CD4-positive, CD25-positive, alpha-beta regulatory T cell (primary cell): ENCODE results near the gene SLC35B2. TPM values are rescaled to one million over a fixed set of nuclear protein-coding genes. Genes with fewer than 3 reads are reported as not detected.

Experiments used
- ATAC-seq, 2 donors: fragments of 150-1000 bp; cut with Tn5 transposase; one replicate each; pipeline ENCODE4 v1.10.0; 2021; ENCODE audit warnings: low read depth in 2 of 2, moderate number of reproducible peaks in 2 of 2, moderate library complexity in 1 of 2
- DNase-seq, 3 donors: peaks; one replicate each; pipeline versions ENCODE4 v3.0.0 to v3.0.0-alpha.2; 2012 to 2022; ENCODE audit warnings: mixed read lengths in 1 of 3
- H3K27ac ChIP-seq: one replicate; pipeline ENCODE4 v1.7.0; 2013; ENCODE audit warnings: mild to moderate bottlenecking, low read length; ENCODE audit not compliant: insufficient read depth, poor library complexity, severe bottlenecking
- H3K27me3 ChIP-seq: one replicate; pipeline ENCODE4 v1.7.0; 2013; ENCODE audit warnings: low read length; ENCODE audit not compliant: control insufficient read depth, insufficient read depth
- H3K36me3 ChIP-seq: one replicate; pipeline ENCODE4 v1.7.0; 2013; ENCODE audit warnings: mild to moderate bottlenecking, low read length, moderate library complexity; ENCODE audit not compliant: control insufficient read depth, insufficient read depth
- H3K4me1 ChIP-seq: 2 replicates; pipeline ENCODE4 v1.7.0; 2013; ENCODE audit warnings: mild to moderate bottlenecking, low read length; ENCODE audit not compliant: insufficient read depth, control insufficient read depth, poor library complexity, severe bottlenecking
- H3K4me3 ChIP-seq: one replicate; pipeline ENCODE4 v1.7.0; 2013; ENCODE audit warnings: low read depth, mild to moderate bottlenecking, low read length, moderate library complexity
- H3K9me3 ChIP-seq, 2 experiments: 1 replicate in 1 of 2; 2 replicates in 1 of 2; pipeline ENCODE4 v1.7.0; 2013; ENCODE audit warnings: low read length in 2 of 2, mild to moderate bottlenecking in 1 of 2, moderate library complexity in 1 of 2; ENCODE audit not compliant: control insufficient read depth in 2 of 2
- H3K27ac Mint-ChIP-seq, 3 donors: one replicate each; pipeline ENCODE4 v1.8.0; 2020 to 2022; ENCODE audit warnings: mild to moderate bottlenecking in 3 of 3, mixed read lengths in 3 of 3, moderate library complexity in 2 of 3
- H3K27me3 Mint-ChIP-seq: one replicate; pipeline ENCODE4 v1.8.0; 2022; ENCODE audit warnings: mild to moderate bottlenecking, mixed read lengths
- H3K36me3 Mint-ChIP-seq: one replicate; pipeline ENCODE4 v1.8.0; 2020; ENCODE audit warnings: mixed read lengths
- H3K4me1 Mint-ChIP-seq, 4 donors: one replicate each; pipeline ENCODE4 v1.8.0; 2020 to 2022; ENCODE audit warnings: mixed read lengths in 4 of 4, mild to moderate bottlenecking in 1 of 4
- H3K4me3 Mint-ChIP-seq, 4 donors: one replicate each; pipeline ENCODE4 v1.8.0; 2020 to 2022; ENCODE audit warnings: mild to moderate bottlenecking in 4 of 4, mixed read lengths in 4 of 4, moderate library complexity in 3 of 4
- H3K9me3 Mint-ChIP-seq, 7 donors: one replicate each; pipeline ENCODE4 v1.8.0; 2020 to 2022; ENCODE audit warnings: mixed read lengths in 7 of 7, mild to moderate bottlenecking in 3 of 7, moderate library complexity in 2 of 7
- polyA plus RNA-seq, 4 donors: library from polyadenylated mRNA; unstranded; fragments of 300-500 nt; fragmentation: Illumina TruSeq; gene quantifications; one replicate each; pipeline ENCODE4 v1.2.3, GENCODE V29; 2021
- total RNA-seq: library from RNA; stranded (reverse); gene quantifications from one replicate; pipeline ENCODE4 v1.2.3, GENCODE V29; 2022

The SLC35B2 gene
- total and polyA plus RNA-seq, 5 donors from 2014 or later = 14.8 to 42.4 (median 34.2) TPM

GRCh38 chr6:44264154-44265006 is 7.1 kb upstream of the SLC35B2 start:
- Mint-ChIP-seq H3K27me3 (peaks cover 21% of the 10 kb centered on the region), H3K9me3 (no peaks in the 10 kb centered on the region), H3K4me3 (peak overlapping the region; percentile 90 to 98 (median 94)), H3K4me1 (peaks cover 4 to 57% (median 39%) of the 10 kb centered on the region in 4 donors), H3K36me3 (peaks cover 5% of the 10 kb centered on the region), H3K27ac (peak overlapping the region; percentile 93 to 97 (median 95))
- peak overlapping the region; percentile 94 for H3K27ac ChIP-seq
- peak; percentile 25 to 26 for ATAC-seq
- peaks cover 8% of the 10 kb centered on the region for H3K27me3 ChIP-seq
- peak overlapping the region; percentile 91 for H3K4me3 ChIP-seq
- DNase-seq = peak in 1 of 3 donors; percentile 69
- peaks cover 14% of the 10 kb centered on the region for H3K36me3 ChIP-seq
- peaks cover 39% of the 10 kb centered on the region for H3K4me1 ChIP-seq
- H3K9me3 ChIP-seq = no peaks in the 10 kb centered on the region

DNA sequence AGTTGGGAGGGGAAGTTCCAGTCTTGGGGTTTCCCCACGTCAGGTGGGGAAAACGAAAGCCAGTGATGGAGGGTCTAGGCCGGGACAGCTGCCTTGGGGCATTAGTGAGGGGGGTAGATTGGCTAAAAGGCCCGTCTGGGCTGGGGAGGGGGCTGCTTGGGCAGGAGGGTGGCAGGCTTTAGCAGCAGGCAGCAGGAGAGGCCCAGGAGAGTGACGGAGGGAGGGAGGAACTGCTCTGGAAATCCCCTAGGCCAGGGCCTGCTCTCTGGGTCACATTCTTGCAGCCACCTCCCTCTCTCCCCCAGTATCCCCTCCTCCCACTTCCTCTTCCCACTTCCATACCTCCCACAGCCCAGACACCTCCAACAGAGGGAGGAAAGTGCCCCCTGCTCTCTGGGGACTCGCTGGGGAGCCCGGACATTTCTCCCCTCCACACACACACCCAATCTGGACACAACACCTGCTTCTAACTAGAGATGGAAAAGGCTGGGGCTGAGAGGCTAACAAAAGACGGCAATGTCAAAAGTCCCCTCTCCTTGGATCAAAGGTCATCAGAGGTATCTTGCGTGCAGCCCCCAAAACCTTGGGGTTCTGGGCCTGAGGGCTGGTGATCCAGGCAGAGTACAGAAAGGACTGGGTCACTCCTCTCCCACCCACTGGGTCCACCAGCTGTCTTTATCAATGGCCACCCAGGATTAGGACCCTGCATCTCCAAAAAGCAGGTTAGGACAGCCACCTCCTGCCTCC is 6.2 kb upstream of the SLC35B2 start:
- Mint-ChIP-seq H3K27ac (peak overlapping the region; percentile 93 to 97 (median 97)), H3K27me3 (peaks cover 13% of the 10 kb centered on the region), H3K4me1 (peaks cover 4 to 58% (median 35%) of the 10 kb centered on the region in 4 donors), H3K4me3 (peak overlapping the region; percentile 90 to 98 (median 94)), H3K9me3 (no peaks in the 10 kb centered on the region), H3K36me3 (peaks cover 5% of the 10 kb centered on the region)
- H3K4me3 ChIP-seq = peak overlapping the region; percentile 91
- H3K4me1 ChIP-seq = peaks cover 39% of the 10 kb centered on the region
- peak overlapping the region; percentile 94 for H3K27ac ChIP-seq
- no peaks in the 10 kb centered on the region for H3K27me3 ChIP-seq
- DNase-seq (peak in 1 of 3 donors; percentile 49), ATAC-seq (peak; percentile 1 to 7)
- H3K36me3 ChIP-seq = peaks cover 20% of the 10 kb centered on the region
- H3K9me3 ChIP-seq = no peaks in the 10 kb centered on the region

DNA sequence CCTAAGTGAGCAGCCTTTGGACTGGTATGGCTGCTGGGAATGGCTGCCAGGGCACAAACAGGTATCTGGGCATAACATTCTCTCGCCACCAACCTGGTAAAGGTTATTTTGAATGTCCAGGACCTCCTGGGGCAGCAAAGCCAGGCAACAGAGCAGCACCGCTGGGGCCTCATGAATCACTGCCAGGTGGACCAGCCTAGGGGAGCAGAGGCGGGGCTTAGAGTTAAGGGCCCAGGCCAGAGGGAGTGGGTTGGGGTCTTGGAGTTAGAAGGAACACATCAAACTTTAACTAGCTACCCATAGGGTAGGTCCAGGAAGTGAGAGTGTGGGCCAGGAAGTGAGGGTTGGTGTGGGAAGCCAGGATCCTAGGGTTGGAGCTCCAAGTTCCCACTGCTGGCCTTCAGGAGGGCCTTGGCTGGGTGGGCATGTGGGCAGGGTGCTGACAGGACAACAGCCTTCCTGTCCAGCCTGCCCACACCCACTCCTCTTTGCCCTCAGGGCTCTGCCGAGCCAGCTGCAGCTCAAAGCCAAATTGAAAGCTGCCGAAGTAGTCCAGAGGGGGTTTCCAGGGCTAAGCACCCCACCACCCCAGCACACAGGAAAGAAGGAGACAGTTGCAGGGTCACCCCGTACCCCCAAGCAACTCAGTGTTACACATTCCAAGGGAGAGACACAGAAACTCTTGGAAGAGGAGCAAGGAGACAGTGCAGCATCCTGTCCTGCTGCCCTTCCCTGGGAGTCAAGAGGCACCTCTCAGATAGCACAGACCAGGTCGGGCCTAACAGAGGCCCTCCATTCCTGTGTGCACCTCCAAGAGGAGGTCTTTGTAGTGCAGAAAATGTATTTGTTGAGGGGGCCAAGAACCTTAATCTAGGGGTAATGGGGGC is 5.4 kb upstream of the SLC35B2 start:
- H3K27me3 Mint-ChIP-seq = peaks cover 6% of the 10 kb centered on the region
- DNase-seq = no peak
- peaks cover 20% of the 10 kb centered on the region for H3K36me3 ChIP-seq
- H3K4me3 ChIP-seq = peak overlapping the region; percentile 91
- ATAC-seq = peak in 1 of 2 donors; percentile 0
- peak overlapping the region; percentile 93 to 97 (median 97) for H3K27ac Mint-ChIP-seq
- no peaks in the 10 kb centered on the region for H3K27me3 ChIP-seq
- no peaks in the 10 kb centered on the region for H3K9me3 ChIP-seq
- peaks cover 43% of the 10 kb centered on the region for H3K4me1 ChIP-seq
- H3K36me3 Mint-ChIP-seq = peaks cover 5% of the 10 kb centered on the region
- H3K27ac ChIP-seq = peak overlapping the region; percentile 94
- H3K9me3 Mint-ChIP-seq = no peaks in the 10 kb centered on the region
- H3K4me3 Mint-ChIP-seq = peak overlapping the region; percentile 90 to 98 (median 94)
- H3K4me1 Mint-ChIP-seq = peaks cover 4 to 64% (median 39%) of the 10 kb centered on the region in 4 donors

DNA sequence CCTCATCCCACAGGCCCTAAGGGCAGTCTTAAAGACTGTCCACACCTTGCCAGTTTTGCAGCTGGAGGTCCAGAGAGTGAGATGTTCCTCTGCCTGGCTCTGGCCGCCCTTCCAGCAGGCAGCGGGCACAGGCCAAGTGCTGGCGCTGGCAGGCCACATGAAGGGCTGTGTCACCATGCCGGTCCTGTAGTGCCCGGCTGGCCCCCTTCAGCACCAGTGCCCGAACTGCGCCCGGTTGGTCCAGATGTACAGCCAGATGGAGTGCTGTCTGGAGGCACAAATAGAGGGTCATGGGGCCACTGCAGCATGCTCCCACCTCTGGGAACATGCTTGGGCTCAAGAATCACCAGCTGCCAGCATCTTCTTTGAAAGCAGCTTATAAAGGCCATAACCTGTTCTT is 4.3 kb upstream of the SLC35B2 start:
- H3K27ac Mint-ChIP-seq = peak overlapping the region in 1 of 3 donors; percentile 43
- Histone ChIP-seq H3K9me3 (no peaks in the 10 kb centered on the region), H3K4me3 (no peak overlapping the region), H3K27ac (no peak overlapping the region), H3K27me3 (no peaks in the 10 kb centered on the region), H3K36me3 (peaks cover 20% of the 10 kb centered on the region), H3K4me1 (peaks cover 51% of the 10 kb centered on the region)
- peaks cover 4 to 57% (median 42%) of the 10 kb centered on the region in 4 donors for H3K4me1 Mint-ChIP-seq
- H3K9me3 Mint-ChIP-seq = no peaks in the 10 kb centered on the region
- peaks cover 4% of the 10 kb centered on the region for H3K27me3 Mint-ChIP-seq
- H3K36me3 Mint-ChIP-seq = peaks cover 5% of the 10 kb centered on the region
- H3K4me3 Mint-ChIP-seq = peak overlapping the region in 1 of 4 donors; percentile 92
- no peak for DNase-seq
- no peak for ATAC-seq

- peaks cover 4 to 61% (median 48%) of the 10 kb centered on the region in 4 donors for H3K4me1 Mint-ChIP-seq
Observed at GRCh38 chr6:44260451-44261297, 3.3 kb upstream of the SLC35B2 start.

GRCh38 chr6:44260011-44260410 is 2.7 kb upstream of the SLC35B2 start:
- Mint-ChIP-seq H3K27me3 (peaks cover 4% of the 10 kb centered on the region), H3K9me3 (no peaks in the 10 kb centered on the region), H3K36me3 (peaks cover 5% of the 10 kb centered on the region), H3K4me1 (peaks cover 4 to 66% (median 53%) of the 10 kb centered on the region in 4 donors), H3K27ac (peak overlapping the region in 1 of 3 donors; percentile 74), H3K4me3 (peak overlapping the region in 1 of 4 donors; percentile 84)
- peaks cover 26% of the 10 kb centered on the region for H3K36me3 ChIP-seq
- no peak overlapping the region for H3K27ac ChIP-seq
- ATAC-seq = no peak
- peaks cover 59% of the 10 kb centered on the region for H3K4me1 ChIP-seq
- no peaks in the 10 kb centered on the region for H3K9me3 ChIP-seq
- DNase-seq = no peak
- H3K27me3 ChIP-seq = no peaks in the 10 kb centered on the region
- H3K4me3 ChIP-seq = no peak overlapping the region

More at GRCh38 chr6:44260451-44261297, 3.3 kb upstream of the SLC35B2 start:
- no peaks in the 10 kb centered on the region for H3K9me3 Mint-ChIP-seq
- H3K4me3 Mint-ChIP-seq = peak overlapping the region in 2 of 4 donors; percentile 76 to 92
- peaks cover 5% of the 10 kb centered on the region for H3K36me3 Mint-ChIP-seq
- Histone ChIP-seq H3K36me3 (peaks cover 22% of the 10 kb centered on the region), H3K27ac (no peak overlapping the region), H3K4me1 (peaks cover 55% of the 10 kb centered on the region), H3K9me3 (no peaks in the 10 kb centered on the region), H3K4me3 (no peak overlapping the region), H3K27me3 (no peaks in the 10 kb centered on the region)
- H3K27me3 Mint-ChIP-seq = peaks cover 4% of the 10 kb centered on the region
- no peak for DNase-seq
- ATAC-seq = no peak
- H3K27ac Mint-ChIP-seq = peak overlapping the region in 1 of 3 donors; percentile 74
